K562 (cell line): ENCODE data around the gene CDH1. TPM values are rescaled to one million over a fixed set of nuclear protein-coding genes. Genes with fewer than 3 reads are reported as not detected.

Source experiments
- ADNP ChIP-seq: fragments of 200-800 bp; sonication (Bioruptor generic); IDR thresholded peaks from 2 replicates; pipeline ENCODE4 v1.6.1; 2016; ENCODE audit warnings: missing genetic modification characterization, missing compliant biosample characterization
- ATF1 ChIP-seq, 2 experiments: fragments of 450-650 bp in 1 of 2; IDR thresholded peaks; 2 replicates each; pipeline ENCODE4 v1.6.1; 2016; ENCODE audit warnings: missing compliant biosample characterization in 1 of 2, missing genetic modification characterization in 1 of 2
- DACH1 ChIP-seq: fragments of 450-650 bp; IDR thresholded peaks from 2 replicates; pipeline ENCODE4 v1.6.1; 2018; ENCODE audit not compliant: partially characterized antibody
- FOSL1 ChIP-seq: fragments of 200-800 bp; sonication (Bioruptor generic); conservative IDR thresholded peaks from 2 replicates; pipeline ENCODE4 v1.6.1; 2016; ENCODE audit warnings: missing genetic modification characterization, missing compliant biosample characterization
- JUND ChIP-seq, 2 experiments: IDR thresholded peaks; 2 replicates in 1 of 2; 3 replicates in 1 of 2; pipeline ENCODE4 v1.6.1; 2011; ENCODE audit warnings: borderline replicate concordance in 2 of 2, low read depth in 2 of 2, low read length in 2 of 2, improper control_type of control experiment in 1 of 2, missing biosample characterization in 1 of 2, missing genetic modification characterization in 1 of 2, missing genetic modification reagents in 1 of 2
- L3MBTL2 ChIP-seq: fragments of 450-650 bp; IDR thresholded peaks from 2 replicates; pipeline ENCODE4 v1.6.1; 2016; ENCODE audit warnings: mild to moderate bottlenecking, moderate library complexity
- MGA ChIP-seq: fragments of 450-650 bp; IDR thresholded peaks from 2 replicates; pipeline ENCODE4 v1.6.1; 2016; ENCODE audit warnings: mild to moderate bottlenecking, moderate library complexity
- MTA1 ChIP-seq: fragments of 450-650 bp; IDR thresholded peaks from 2 replicates; pipeline ENCODE4 v1.6.1; 2017; ENCODE audit warnings: borderline replicate concordance
- NRF1 ChIP-seq, 2 experiments: fragments of 450-650 bp; IDR thresholded peaks in 1 of 2; conservative IDR thresholded peaks in 1 of 2; 2 replicates each; pipeline ENCODE4 v1.6.1; 2014; ENCODE audit warnings: mild to moderate bottlenecking in 2 of 2
- SOX6 ChIP-seq: fragments of 450-650 bp; IDR thresholded peaks from 2 replicates; pipeline ENCODE4 v1.6.1; 2014; ENCODE audit warnings: mild to moderate bottlenecking
- STAG1 ChIP-seq: sonication (generic); formaldehyde crosslinking; IDR thresholded peaks from 2 replicates; pipeline ENCODE4 v1.5.0; 2020; ENCODE audit warnings: missing genetic modification reagents, borderline replicate concordance
- polyA plus RNA-seq, 8 experiments: library from polyadenylated mRNA; depleted of rRNA in 4 of 8; stranded (reverse) in 5 of 8; unstranded in 3 of 8; fragments of >200 nt; fragmentation: Nextera tagmentation in 2 of 8; fragmentation: Illumina TruSeq in 1 of 8; extraction: Ambion mirVana in 2 of 8; extraction: Trizol in 1 of 8; gene quantifications; 2 replicates each; pipeline versions ENCODE4 v1.2.1 to v1.2.3, GENCODE V29; 2011 to 2014; ENCODE audit warnings: inconsistent platforms in 1 of 8, missing spikeins in 1 of 8
- total RNA-seq, 7 experiments: library from RNA; depleted of rRNA in 6 of 7; stranded (reverse); fragments of >200 nt in 6 of 7; fragmentation: Illumina TruSeq in 2 of 7; extraction: Trizol in 2 of 7; gene quantifications; 2 replicates each; pipeline versions ENCODE4 v1.2.1 to v1.2.3, GENCODE V29; 2011 to 2021; ENCODE audit warnings: low replicate concordance in 1 of 7

Gene CDH1
- total and polyA plus RNA-seq, 9 of the 15 experiments (the other 6 are each of a cell fraction or from before 2014, with no cell fraction given): 0.01 to 0.69 TPM; not detected in 7

GRCh38 chr16:68739964-68740627 lies 3.0 kb downstream of the CDH1 start (continued):
- peak; percentile 54 for TF ChIP-seq MGA
- no peak for TF ChIP-seq ATF1 (CRISPR knock-in tag; IDR thresholded peaks at IDR 0.05)
- peak; percentile 19; the same call in 1 of the 2 replicates for TF ChIP-seq ATF1 (tag; IDR thresholded peaks at IDR 0.05)
- no peak for TF ChIP-seq MTA1
- peak; percentile 84 for TF ChIP-seq SOX6
- no peak for TF ChIP-seq DACH1
- TF ChIP-seq NRF1 (conservative IDR thresholded peaks at IDR 0.05 in 1 of 2, IDR thresholded peaks at IDR 0.05 in 1 of 2): peak; percentile 62 to 70
- TF ChIP-seq JUND (IDR thresholded peaks at IDR 0.05; ENCODE audit: borderline replicate concordance, low read depth, low read length): peak; percentile 31; the same call in 1 of the 2 replicates
- TF ChIP-seq JUND (tag; IDR thresholded peaks at IDR 0.05; ENCODE audit: borderline replicate concordance, low read depth, low read length): no peak
- peak; percentile 53; the same call in 1 of the 2 replicates for TF ChIP-seq ADNP (tag)
- no peak for TF ChIP-seq STAG1 (CRISPR knock-in tag)
- TF ChIP-seq FOSL1 (tag): peak; percentile 52; the same call in 1 of the 2 replicates
- TF ChIP-seq L3MBTL2: peak; percentile 65
